GM21786 (cell line): Measurements from ENCODE around the gene CYB5D1.

ENCODE experiments used
- ATAC-seq: cut with Tn5 transposase; IDR thresholded peaks from one replicate; pipeline ENCODE4 v1.9.1; 2021; ENCODE audit not compliant: unreplicated experiment

Gene CYB5D1

GRCh38 chr17:7843536-7844291 is 14.1 kb upstream of the CYB5D1 start:
- ATAC-seq, result no peak

GRCh38 chr17:7844292-7845154 is 13.3 kb upstream of the CYB5D1 start:
- peak; percentile 46 for ATAC-seq

GRCh38 chr17:7845359-7846062 is 12.3 kb upstream of the CYB5D1 start:
- no peak for ATAC-seq

GRCh38 chr17:7846063-7846735 is 11.6 kb upstream of the CYB5D1 start:
- ATAC-seq, result no peak

- ATAC-seq, result no peak
These were observed 10.8 kb upstream of the CYB5D1 start for GRCh38 chr17:7846765-7847661.

- ATAC-seq, result no peak
These were observed 9.6 kb upstream of the CYB5D1 start for GRCh38 chr17:7848131-7848579.

GRCh38 chr17:7848739-7849129 is 9.1 kb upstream of the CYB5D1 start:
- ATAC-seq, result no peak

GRCh38 chr17:7849130-7849750 is 8.6 kb upstream of the CYB5D1 start:
- ATAC-seq, result no peak

GRCh38 chr17:7849751-7850504 is 7.9 kb upstream of the CYB5D1 start:
- ATAC-seq, result no peak

GRCh38 chr17:7850701-7851437 is 6.9 kb upstream of the CYB5D1 start:
- no peak for ATAC-seq

- ATAC-seq, result peak; percentile 70
These were observed 6.2 kb upstream of the CYB5D1 start for GRCh38 chr17:7851438-7852261.

- ATAC-seq, result no peak
These were observed 5.5 kb upstream of the CYB5D1 start for GRCh38 chr17:7852262-7852670.

GRCh38 chr17:7852919-7853690 is 4.7 kb upstream of the CYB5D1 start:
- ATAC-seq, result no peak

GRCh38 chr17:7853691-7854038 is 4.1 kb upstream of the CYB5D1 start:
- ATAC-seq, result no peak

- ATAC-seq, result no peak
These were observed 3.6 kb upstream of the CYB5D1 start for GRCh38 chr17:7854078-7854777.
